ENCODE measurements around the gene PDE4D. TPM values are rescaled to one million over a fixed set of nuclear protein-coding genes. Genes with fewer than 3 reads are reported as not detected.

The PDE4D gene
- total RNA-seq, 1 experiment from 2014 or later, result 2.4 TPM

DNA sequence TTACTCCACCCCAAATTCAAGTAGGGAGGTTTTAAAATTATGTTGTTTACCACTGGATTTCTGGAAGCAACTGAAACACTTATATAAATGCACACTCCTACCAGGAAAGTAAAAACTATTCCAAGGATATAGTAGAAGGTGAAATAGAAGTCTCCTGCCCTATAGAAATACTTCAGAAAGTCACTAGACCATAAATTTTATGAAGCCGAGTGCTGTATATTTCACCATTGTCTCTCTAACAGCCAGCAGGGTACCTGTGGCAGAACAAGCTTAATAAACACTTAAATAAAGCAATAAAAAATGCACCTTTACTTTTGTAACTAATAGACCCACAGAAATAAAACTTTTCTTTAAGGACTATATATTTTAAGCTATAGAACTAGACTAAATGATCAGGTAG lies 631.6 kb downstream of the PDE4D start:
- Histone ChIP-seq H3K27ac (ENCODE audit: low read length) (no peak overlapping the region), H3K36me3 (ENCODE audit: control insufficient read depth, insufficient read depth, low read length) (no peaks in the 10 kb centered on the region), H3K9me3 (ENCODE audit: control insufficient read depth, insufficient read depth, low read depth, low read length) (no peaks in the 10 kb centered on the region), H3K27me3 (ENCODE audit: control insufficient read depth, insufficient read depth, low read length) (no peaks in the 10 kb centered on the region), H3K4me1 (ENCODE audit: control insufficient read depth, insufficient read depth, low read length) (no peaks in the 10 kb centered on the region), H3K4me3 (ENCODE audit: low read depth in 2 of 2, low read length in 2 of 2) (no peak overlapping the region)
- in situ Hi-C loops (cut with HindIII; ENCODE audit: low pct_unique_long_range_greater_than_20kb, low sequenced_read_pairs) (no loop called here), intact Hi-C loops (cut with micrococcal nuclease; ENCODE audit: unreplicated experiment) (no loop called here)
- ChIA-PET CTCF (no interaction called here), POLR2A (no interaction called here)
- no TSS peak for BruUV-seq (replicated peaks)
- ATAC-seq (no peak), DNase-seq (ENCODE audit: low read depth, low spot score) (no peak)
- TF ChIP-seq TCF7L2 (IDR thresholded peaks at IDR 0.05; ENCODE audit: low read depth, low read length) (no peak), SIN3A (IDR thresholded peaks at IDR 0.05; ENCODE audit: borderline replicate concordance, insufficient read depth, low read depth, low read length) (no peak), POLR2AphosphoS5 (IDR thresholded peaks at IDR 0.05; ENCODE audit: low read depth, low read length) (no peak)
- TF ChIP-seq, protein P1, sequence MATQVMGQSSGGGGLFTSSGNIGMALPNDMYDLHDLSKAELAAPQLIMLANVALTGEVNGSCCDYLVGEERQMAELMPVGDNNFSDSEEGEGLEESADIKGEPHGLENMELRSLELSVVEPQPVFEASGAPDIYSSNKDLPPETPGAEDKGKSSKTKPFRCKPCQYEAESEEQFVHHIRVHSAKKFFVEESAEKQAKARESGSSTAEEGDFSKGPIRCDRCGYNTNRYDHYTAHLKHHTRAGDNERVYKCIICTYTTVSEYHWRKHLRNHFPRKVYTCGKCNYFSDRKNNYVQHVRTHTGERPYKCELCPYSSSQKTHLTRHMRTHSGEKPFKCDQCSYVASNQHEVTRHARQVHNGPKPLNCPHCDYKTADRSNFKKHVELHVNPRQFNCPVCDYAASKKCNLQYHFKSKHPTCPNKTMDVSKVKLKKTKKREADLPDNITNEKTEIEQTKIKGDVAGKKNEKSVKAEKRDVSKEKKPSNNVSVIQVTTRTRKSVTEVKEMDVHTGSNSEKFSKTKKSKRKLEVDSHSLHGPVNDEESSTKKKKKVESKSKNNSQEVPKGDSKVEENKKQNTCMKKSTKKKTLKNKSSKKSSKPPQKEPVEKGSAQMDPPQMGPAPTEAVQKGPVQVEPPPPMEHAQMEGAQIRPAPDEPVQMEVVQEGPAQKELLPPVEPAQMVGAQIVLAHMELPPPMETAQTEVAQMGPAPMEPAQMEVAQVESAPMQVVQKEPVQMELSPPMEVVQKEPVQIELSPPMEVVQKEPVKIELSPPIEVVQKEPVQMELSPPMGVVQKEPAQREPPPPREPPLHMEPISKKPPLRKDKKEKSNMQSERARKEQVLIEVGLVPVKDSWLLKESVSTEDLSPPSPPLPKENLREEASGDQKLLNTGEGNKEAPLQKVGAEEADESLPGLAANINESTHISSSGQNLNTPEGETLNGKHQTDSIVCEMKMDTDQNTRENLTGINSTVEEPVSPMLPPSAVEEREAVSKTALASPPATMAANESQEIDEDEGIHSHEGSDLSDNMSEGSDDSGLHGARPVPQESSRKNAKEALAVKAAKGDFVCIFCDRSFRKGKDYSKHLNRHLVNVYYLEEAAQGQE (IDR thresholded peaks at IDR 0.05; ENCODE audit: insufficient read depth in 1 of 2, low read depth in 2 of 2, low read length in 1 of 2), result no peak
- TF ChIP-seq, protein P2, sequence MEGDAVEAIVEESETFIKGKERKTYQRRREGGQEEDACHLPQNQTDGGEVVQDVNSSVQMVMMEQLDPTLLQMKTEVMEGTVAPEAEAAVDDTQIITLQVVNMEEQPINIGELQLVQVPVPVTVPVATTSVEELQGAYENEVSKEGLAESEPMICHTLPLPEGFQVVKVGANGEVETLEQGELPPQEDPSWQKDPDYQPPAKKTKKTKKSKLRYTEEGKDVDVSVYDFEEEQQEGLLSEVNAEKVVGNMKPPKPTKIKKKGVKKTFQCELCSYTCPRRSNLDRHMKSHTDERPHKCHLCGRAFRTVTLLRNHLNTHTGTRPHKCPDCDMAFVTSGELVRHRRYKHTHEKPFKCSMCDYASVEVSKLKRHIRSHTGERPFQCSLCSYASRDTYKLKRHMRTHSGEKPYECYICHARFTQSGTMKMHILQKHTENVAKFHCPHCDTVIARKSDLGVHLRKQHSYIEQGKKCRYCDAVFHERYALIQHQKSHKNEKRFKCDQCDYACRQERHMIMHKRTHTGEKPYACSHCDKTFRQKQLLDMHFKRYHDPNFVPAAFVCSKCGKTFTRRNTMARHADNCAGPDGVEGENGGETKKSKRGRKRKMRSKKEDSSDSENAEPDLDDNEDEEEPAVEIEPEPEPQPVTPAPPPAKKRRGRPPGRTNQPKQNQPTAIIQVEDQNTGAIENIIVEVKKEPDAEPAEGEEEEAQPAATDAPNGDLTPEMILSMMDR (IDR thresholded peaks at IDR 0.05), result no peak

DNA sequence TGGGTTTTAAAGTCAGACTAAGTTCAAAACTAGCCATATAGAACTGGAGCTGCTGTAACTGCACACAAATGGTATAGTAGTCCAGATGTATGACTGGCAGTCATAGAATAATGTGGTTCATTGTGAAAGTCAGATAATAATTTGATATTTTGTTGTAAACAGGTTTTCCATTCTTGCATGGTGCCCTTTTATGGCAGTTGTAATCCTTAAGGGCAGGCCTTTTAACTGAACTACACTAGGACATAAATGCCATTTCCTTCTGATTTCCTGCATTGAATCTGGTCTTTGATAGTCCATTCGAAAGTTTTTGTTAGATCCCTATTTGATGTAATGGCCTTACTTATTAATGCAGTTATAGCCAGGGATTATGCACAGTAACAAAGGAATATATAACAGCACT lies 632.6 kb downstream of the PDE4D start:
- H3K27ac ChIP-seq (ENCODE audit: low read length), result no peak overlapping the region
- TF ChIP-seq, protein P1 (IDR thresholded peaks at IDR 0.05; ENCODE audit: insufficient read depth in 1 of 2, low read depth in 2 of 2, low read length in 1 of 2), result no peak
- TF ChIP-seq SIN3A (IDR thresholded peaks at IDR 0.05; ENCODE audit: borderline replicate concordance, insufficient read depth, low read depth, low read length) (no peak), POLR2AphosphoS5 (IDR thresholded peaks at IDR 0.05; ENCODE audit: low read depth, low read length) (no peak), TCF7L2 (IDR thresholded peaks at IDR 0.05; ENCODE audit: low read depth, low read length) (no peak)
- TF ChIP-seq, protein P2 (IDR thresholded peaks at IDR 0.05), result no peak
- BruUV-seq (replicated peaks), result no TSS peak
- ATAC-seq, result no peak
- in situ Hi-C loops (cut with HindIII; ENCODE audit: low pct_unique_long_range_greater_than_20kb, low sequenced_read_pairs) (no loop called here), intact Hi-C loops (cut with micrococcal nuclease; ENCODE audit: unreplicated experiment) (no loop called here)
- H3K27me3 ChIP-seq (ENCODE audit: control insufficient read depth, insufficient read depth, low read length), result no peaks in the 10 kb centered on the region
- no peaks in the 10 kb centered on the region for H3K9me3 ChIP-seq (ENCODE audit: control insufficient read depth, insufficient read depth, low read depth, low read length)
- DNase-seq (ENCODE audit: low read depth, low spot score), result no peak
- H3K36me3 ChIP-seq (ENCODE audit: control insufficient read depth, insufficient read depth, low read length), result no peaks in the 10 kb centered on the region
- ChIA-PET CTCF (no interaction called here), POLR2A (no interaction called here)
- H3K4me3 ChIP-seq (ENCODE audit: low read depth in 2 of 2, low read length in 2 of 2), result no peak overlapping the region
- no peaks in the 10 kb centered on the region for H3K4me1 ChIP-seq (ENCODE audit: control insufficient read depth, insufficient read depth, low read length)
